WI38 (cell line): ENCODE data around the gene CHRNA1.

Source experiments
- H3K4me3 ChIP-seq: 2 replicates; pipeline ENCODE4 v1.5.1; 2011; ENCODE audit warnings: low read depth, mild to moderate bottlenecking, control low read depth, low read length
- TF ChIP-seq, protein P1 (sequence below): IDR thresholded peaks from 2 replicates; pipeline ENCODE4 v1.5.1; 2012; ENCODE audit warnings: low read depth, mild to moderate bottlenecking, control low read depth, low read length

Gene CHRNA1

DNA sequence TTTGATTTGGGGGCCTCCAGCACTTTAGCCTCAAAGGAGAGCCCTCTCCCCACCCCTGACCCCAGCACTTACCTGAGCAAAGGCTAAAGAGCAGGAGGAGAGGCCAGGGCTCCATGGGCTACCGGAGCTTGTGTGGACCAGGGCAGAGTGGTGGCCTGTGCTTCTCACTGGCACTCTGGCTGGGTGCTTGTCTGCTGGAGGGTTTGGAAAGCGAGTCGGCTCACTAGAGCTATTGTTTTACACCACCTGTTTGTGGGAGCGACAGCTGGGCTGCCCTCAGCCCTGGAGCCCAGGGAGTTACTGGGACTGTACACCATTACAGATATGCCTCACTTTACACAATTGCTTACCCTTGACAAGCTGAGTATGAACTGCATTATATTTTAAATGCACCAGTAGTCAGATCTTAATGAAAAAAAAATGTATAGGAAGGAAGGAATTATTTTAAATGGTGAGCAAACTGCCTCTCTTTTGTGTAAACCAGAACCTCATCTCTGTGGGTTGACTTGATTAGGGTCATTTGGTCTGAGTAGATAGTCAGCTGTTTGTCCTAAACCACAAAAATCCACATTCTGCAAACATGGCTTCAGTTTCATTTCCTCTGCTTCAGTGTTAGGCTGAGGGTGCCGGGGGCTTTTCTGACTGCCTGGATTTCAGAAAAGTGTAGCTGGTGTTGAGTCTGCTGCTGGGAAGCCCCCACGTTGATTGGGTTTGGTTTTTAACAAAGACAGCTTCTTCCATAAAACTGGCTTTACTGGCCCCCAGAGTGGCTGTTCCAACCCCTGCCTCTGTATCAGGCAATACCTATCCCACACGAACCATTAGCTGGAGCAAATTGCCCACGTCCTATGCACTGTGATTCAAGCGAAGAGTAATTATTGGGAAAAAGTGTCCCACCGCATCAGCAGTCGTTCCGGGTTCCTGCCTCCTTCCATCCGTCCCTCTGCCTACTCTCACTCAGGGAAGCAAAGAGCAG, at the start of gene CHRNA1:
CHRNA1 (minus strand) TSS at position 193 of the 976 bp plus-strand sequence; CDS start at position 115, 78 bp downstream.
- TF ChIP-seq, protein P1, sequence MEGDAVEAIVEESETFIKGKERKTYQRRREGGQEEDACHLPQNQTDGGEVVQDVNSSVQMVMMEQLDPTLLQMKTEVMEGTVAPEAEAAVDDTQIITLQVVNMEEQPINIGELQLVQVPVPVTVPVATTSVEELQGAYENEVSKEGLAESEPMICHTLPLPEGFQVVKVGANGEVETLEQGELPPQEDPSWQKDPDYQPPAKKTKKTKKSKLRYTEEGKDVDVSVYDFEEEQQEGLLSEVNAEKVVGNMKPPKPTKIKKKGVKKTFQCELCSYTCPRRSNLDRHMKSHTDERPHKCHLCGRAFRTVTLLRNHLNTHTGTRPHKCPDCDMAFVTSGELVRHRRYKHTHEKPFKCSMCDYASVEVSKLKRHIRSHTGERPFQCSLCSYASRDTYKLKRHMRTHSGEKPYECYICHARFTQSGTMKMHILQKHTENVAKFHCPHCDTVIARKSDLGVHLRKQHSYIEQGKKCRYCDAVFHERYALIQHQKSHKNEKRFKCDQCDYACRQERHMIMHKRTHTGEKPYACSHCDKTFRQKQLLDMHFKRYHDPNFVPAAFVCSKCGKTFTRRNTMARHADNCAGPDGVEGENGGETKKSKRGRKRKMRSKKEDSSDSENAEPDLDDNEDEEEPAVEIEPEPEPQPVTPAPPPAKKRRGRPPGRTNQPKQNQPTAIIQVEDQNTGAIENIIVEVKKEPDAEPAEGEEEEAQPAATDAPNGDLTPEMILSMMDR, result no peak
- no peak within 1 kb of the TSS for H3K4me3 ChIP-seq

- TF ChIP-seq, protein P1, result no peak
- H3K4me3 ChIP-seq, result no peak overlapping the region
Observed at GRCh38 chr2:174812037-174812436, 47.8 kb upstream of the CHRNA1 start.

DNA sequence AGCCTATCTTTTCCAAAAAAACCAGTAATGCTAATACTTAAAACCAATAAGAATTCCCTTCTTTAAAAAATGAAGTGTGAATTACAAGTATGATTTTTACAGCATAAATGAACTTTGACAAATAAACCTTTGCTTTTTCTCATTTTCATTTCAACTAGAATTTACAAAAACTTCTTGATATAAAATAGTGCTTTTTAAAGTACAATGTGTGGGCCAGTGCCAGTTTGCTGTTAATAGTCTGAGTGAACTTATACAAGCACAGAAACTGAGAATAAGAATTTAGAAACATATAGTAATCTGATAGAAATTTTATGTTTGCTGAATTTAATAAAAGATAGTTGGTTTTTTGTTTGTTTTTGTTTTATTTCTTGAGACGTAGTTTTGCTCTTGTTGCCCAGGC, 43.7 kb upstream of the CHRNA1 start:
- H3K4me3 ChIP-seq, result no peak overlapping the region
- TF ChIP-seq, protein P1, result no peak

- no peak overlapping the region for H3K4me3 ChIP-seq
- TF ChIP-seq, protein P1, result no peak
Observed at GRCh38 chr2:174805803-174806202, 41.5 kb upstream of the CHRNA1 start.

DNA sequence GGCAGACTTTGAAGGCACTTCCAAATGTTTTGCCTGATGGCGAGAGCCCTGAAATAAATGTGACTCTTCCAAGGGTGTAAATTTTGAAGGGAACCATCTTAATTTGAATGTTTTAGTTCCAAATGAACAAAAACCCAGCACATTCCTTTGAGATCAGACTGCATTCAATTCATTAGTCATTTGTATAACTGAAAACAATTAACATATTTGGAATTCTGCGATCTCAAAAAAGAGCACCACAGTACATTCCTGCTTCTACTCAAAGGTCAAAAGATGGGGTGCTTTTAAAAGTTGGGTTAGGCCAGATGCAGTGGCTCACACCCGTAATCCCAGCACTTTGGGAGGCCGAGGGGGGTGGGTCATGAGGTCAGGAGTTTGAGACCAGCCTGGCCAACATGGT, 38.2 kb upstream of the CHRNA1 start:
- TF ChIP-seq, protein P1, result no peak
- H3K4me3 ChIP-seq, result no peak overlapping the region

DNA sequence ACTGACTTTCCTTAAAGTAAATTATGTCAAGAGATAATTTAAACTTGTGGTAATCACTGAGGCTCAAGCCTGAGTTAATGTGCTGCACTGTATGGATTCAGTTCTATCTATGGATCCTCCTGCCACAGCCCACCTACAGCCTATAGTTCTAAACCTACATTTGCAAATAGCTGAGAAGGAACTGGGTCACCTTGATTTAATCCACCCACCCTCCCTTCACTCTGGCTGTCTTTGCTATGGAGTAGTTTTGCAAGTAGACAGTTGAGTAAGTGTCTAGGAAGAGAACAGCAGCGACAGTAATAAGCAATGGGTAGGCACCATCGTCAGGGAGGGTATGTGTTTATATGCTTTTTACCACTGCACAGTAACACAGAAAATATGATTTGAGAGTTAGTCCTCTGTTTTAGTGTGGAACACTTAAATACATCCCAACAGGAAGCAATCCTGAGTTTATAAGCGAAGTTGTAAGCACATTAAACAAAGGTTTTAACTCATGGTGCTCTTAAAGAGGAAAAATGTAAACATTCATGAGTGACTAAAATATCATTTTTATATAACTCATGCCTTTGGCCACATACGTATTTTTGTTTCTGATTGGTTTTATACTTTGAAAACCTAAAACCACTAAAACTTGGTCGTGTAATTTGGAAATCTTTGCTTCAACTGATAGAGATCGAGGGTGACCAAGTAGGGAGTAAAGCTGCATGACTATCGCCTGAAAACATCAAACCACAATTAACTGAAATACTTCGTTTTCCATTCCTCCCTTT, 36.3 kb upstream of the CHRNA1 start:
- peak overlapping the region; percentile 7 for H3K4me3 ChIP-seq
- TF ChIP-seq, protein P1, result no peak
